ENCODE results near the gene NEK4. TPM values are rescaled to one million over a fixed set of nuclear protein-coding genes. Genes with fewer than 3 reads are reported as not detected.

The NEK4 gene
- total RNA-seq, 2 donors from 2014 or later = 10.1 to 73.2 TPM

GRCh38 chr3:52696830-52697631 is 73.7 kb downstream of the NEK4 start:
- WGBS, 2 donors = 71 to 77% methylated on average over 2 of the region's 2 CpGs
- DNase-seq (no peak), ATAC-seq (no peak)
- peaks cover 1% of the 10 kb centered on the region for H3K4me1 ChIP-seq
- H3K27ac ChIP-seq = no peak overlapping the region
- peaks cover 11 to 36% of the 10 kb centered on the region in 2 donors for H3K36me3 ChIP-seq (replicated peaks in 1 of 2; ENCODE audit: insufficient read depth in 1 of 2, low read depth in 2 of 2)
- TF ChIP-seq CTCF (IDR thresholded peaks at IDR 0.05) (no peak), POLR2A (IDR thresholded peaks at IDR 0.05) (no peak)
- no peak overlapping the region for H3K4me3 ChIP-seq
- intact Hi-C loops (cut with DNase I) = no loop called here
- no peaks in the 10 kb centered on the region for H3K9me3 ChIP-seq
- no peaks in the 10 kb centered on the region for H3K27me3 ChIP-seq

- intact Hi-C loops (cut with DNase I) = no loop called here
- peaks cover 11 to 38% of the 10 kb centered on the region in 2 donors for H3K36me3 ChIP-seq (replicated peaks in 1 of 2; ENCODE audit: insufficient read depth in 1 of 2, low read depth in 2 of 2)
- peaks cover 3% of the 10 kb centered on the region for H3K4me1 ChIP-seq
- TF ChIP-seq POLR2A (IDR thresholded peaks at IDR 0.05) (no peak), CTCF (IDR thresholded peaks at IDR 0.05) (no peak)
- H3K27ac ChIP-seq = no peak overlapping the region
- no peak overlapping the region for H3K4me3 ChIP-seq
- no peak for ATAC-seq
- no peaks in the 10 kb centered on the region for H3K27me3 ChIP-seq
- no peak for DNase-seq
- no peaks in the 10 kb centered on the region for H3K9me3 ChIP-seq
- 74 to 76% methylated on average over 4 of the region's 4 CpGs for WGBS, 2 donors
Measured at GRCh38 chr3:52695798-52696671, 74.7 kb downstream of the NEK4 start.

GRCh38 chr3:52694528-52695189 is 76.1 kb downstream of the NEK4 start:
- 45 to 60% methylated on average over 7 of the region's 7 CpGs for WGBS, 2 donors
- Histone ChIP-seq H3K9me3 (no peaks in the 10 kb centered on the region), H3K27ac (no peak overlapping the region), H3K27me3 (no peaks in the 10 kb centered on the region), H3K36me3 (replicated peaks in 1 of 2; ENCODE audit: insufficient read depth in 1 of 2, low read depth in 2 of 2) (peaks cover 21 to 43% of the 10 kb centered on the region in 2 donors), H3K4me3 (no peak overlapping the region), H3K4me1 (peaks cover 6% of the 10 kb centered on the region)
- no peak for ATAC-seq
- no peak for TF ChIP-seq POLR2A (IDR thresholded peaks at IDR 0.05)
- TF ChIP-seq CTCF (IDR thresholded peaks at IDR 0.05) = no peak
- intact Hi-C loops (cut with DNase I) = no loop called here
- DNase-seq = no peak

- peaks cover 21% of the 10 kb centered on the region for H3K4me1 ChIP-seq
- DNase-seq = no peak
- H3K4me3 ChIP-seq = no peak overlapping the region
- H3K36me3 ChIP-seq (replicated peaks in 1 of 2; ENCODE audit: insufficient read depth in 1 of 2, low read depth in 2 of 2) = peaks cover 28 to 52% of the 10 kb centered on the region in 2 donors
- no peaks in the 10 kb centered on the region for H3K9me3 ChIP-seq
- no peak overlapping the region for H3K27ac ChIP-seq
- intact Hi-C loops (cut with DNase I) = no loop called here
- TF ChIP-seq CTCF (IDR thresholded peaks at IDR 0.05) = no peak
- TF ChIP-seq POLR2A (IDR thresholded peaks at IDR 0.05) = no peak
- H3K27me3 ChIP-seq = no peaks in the 10 kb centered on the region
- ATAC-seq = no peak
Measured at GRCh38 chr3:52693071-52693470, 77.7 kb downstream of the NEK4 start.
